Activated CD8-positive, alpha-beta T cell treated with anti-CD3 and anti-CD28 coated beads for 36 hours (primary cell): Measurements from ENCODE around the gene TMEM52B. TPM values are rescaled to one million over a fixed set of nuclear protein-coding genes. Genes with fewer than 3 reads are reported as not detected.
"Not testable (repeated sequence)": the region's sequence is repeated elsewhere in the genome, so short reads cannot be mapped to it uniquely, and the experiment has no call there.

ENCODE experiments used
- ATAC-seq: fragments of 200-7000 bp; cut with Tn5 transposase; one replicate; pipeline ENCODE4 v1.10.0; 2021; ENCODE audit warnings: mild to moderate bottlenecking, moderate library complexity
- CTCF ChIA-PET: fragments of 350-600 bp; sonication (Branson Sonifier 250); formaldehyde crosslinking; loops from one replicate; lab custom pipeline; 2021; ENCODE audit warnings: antibody characterized with exemption; lab: Charles Lee
- POLR2A ChIA-PET: fragments of 350-600 bp; sonication (Branson Sonifier 250); formaldehyde crosslinking; loops from one replicate; lab custom pipeline; 2021; ENCODE audit warnings: antibody characterized with exemption; lab: Charles Lee
- DNase-seq: peaks from one replicate; pipeline ENCODE4 v3.0.0-alpha.2; 2020
- H3K27ac Mint-ChIP-seq: one replicate; pipeline ENCODE4 v1.8.0; 2021; ENCODE audit warnings: mild to moderate bottlenecking, mixed read lengths
- H3K27me3 Mint-ChIP-seq: one replicate; pipeline ENCODE4 v1.8.0; 2021; ENCODE audit warnings: mixed read lengths
- H3K36me3 Mint-ChIP-seq: one replicate; pipeline ENCODE4 v1.8.0; 2021; ENCODE audit warnings: low read depth, mixed read lengths
- H3K4me1 Mint-ChIP-seq: one replicate; pipeline ENCODE4 v1.8.0; 2021; ENCODE audit warnings: low read depth, mixed read lengths
- H3K4me3 Mint-ChIP-seq: one replicate; pipeline ENCODE4 v1.8.0; 2021; ENCODE audit warnings: mild to moderate bottlenecking, moderate library complexity, mixed read lengths
- H3K9me3 Mint-ChIP-seq: one replicate; pipeline ENCODE4 v1.8.0; 2021; ENCODE audit warnings: mixed read lengths
- intact Hi-C: fragments of 100-400 bp; cut with micrococcal nuclease; formaldehyde crosslinking; loops from one replicate; pipeline ENCODE4 v1.10.0; 2022
- total RNA-seq, 2 experiments: library from RNA; stranded (reverse); gene quantifications; one replicate each; pipeline ENCODE4 v1.2.3, GENCODE V29; 2021
- TF ChIP-seq, protein P1 (sequence below): fragments of 200-600 bp; IDR thresholded peaks from one replicate; pipeline ENCODE4 v1.8.0; 2022; ENCODE audit warnings: antibody characterized with exemption, mild to moderate bottlenecking

Gene TMEM52B
- total RNA-seq, 2 experiments from 2014 or later = not detected

GRCh38 chr12:10184261-10184843 is 5.5 kb downstream of the TMEM52B start:
- TF ChIP-seq, protein P1, sequence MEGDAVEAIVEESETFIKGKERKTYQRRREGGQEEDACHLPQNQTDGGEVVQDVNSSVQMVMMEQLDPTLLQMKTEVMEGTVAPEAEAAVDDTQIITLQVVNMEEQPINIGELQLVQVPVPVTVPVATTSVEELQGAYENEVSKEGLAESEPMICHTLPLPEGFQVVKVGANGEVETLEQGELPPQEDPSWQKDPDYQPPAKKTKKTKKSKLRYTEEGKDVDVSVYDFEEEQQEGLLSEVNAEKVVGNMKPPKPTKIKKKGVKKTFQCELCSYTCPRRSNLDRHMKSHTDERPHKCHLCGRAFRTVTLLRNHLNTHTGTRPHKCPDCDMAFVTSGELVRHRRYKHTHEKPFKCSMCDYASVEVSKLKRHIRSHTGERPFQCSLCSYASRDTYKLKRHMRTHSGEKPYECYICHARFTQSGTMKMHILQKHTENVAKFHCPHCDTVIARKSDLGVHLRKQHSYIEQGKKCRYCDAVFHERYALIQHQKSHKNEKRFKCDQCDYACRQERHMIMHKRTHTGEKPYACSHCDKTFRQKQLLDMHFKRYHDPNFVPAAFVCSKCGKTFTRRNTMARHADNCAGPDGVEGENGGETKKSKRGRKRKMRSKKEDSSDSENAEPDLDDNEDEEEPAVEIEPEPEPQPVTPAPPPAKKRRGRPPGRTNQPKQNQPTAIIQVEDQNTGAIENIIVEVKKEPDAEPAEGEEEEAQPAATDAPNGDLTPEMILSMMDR = no peak
- intact Hi-C loops = no loop called here

GRCh38 chr12:10186299-10186698 is 7.5 kb downstream of the TMEM52B start:
- TF ChIP-seq, protein P1 = no peak
- Mint-ChIP-seq H3K36me3 (no peaks in the 10 kb centered on the region), H3K9me3 (no peaks in the 10 kb centered on the region), H3K4me1 (peaks cover 4% of the 10 kb centered on the region), H3K27ac (no peak overlapping the region), H3K4me3 (no peak overlapping the region), H3K27me3 (peaks cover 14% of the 10 kb centered on the region)
- intact Hi-C loops = no loop called here
- CTCF ChIA-PET = interaction anchor here (0.6 kb wide), 1 partner anchor 95 kb away, joined by 4 read pairs; no protein-coding TSS in a partner anchor
- POLR2A ChIA-PET = no interaction called here
- ATAC-seq (no peak), DNase-seq (no peak)

More at GRCh38 chr12:10184261-10184843, 5.5 kb downstream of the TMEM52B start:
- H3K4me1 Mint-ChIP-seq = no peaks in the 10 kb centered on the region
- no peak overlapping the region for H3K4me3 Mint-ChIP-seq
- ChIA-PET POLR2A (no interaction called here), CTCF (interaction anchor here (1.0 to 1.1 kb wide), 2 partner anchors 31 to 385 kb away, joined by 3 to 4 read pairs; no protein-coding TSS in a partner anchor)
- H3K36me3 Mint-ChIP-seq = no peaks in the 10 kb centered on the region
- DNase-seq (no peak), ATAC-seq (no peak)
- H3K27me3 Mint-ChIP-seq = peaks cover 13% of the 10 kb centered on the region
- H3K27ac Mint-ChIP-seq = no peak overlapping the region
- no peaks in the 10 kb centered on the region for H3K9me3 Mint-ChIP-seq

GRCh38 chr12:10186958-10187357 is 8.1 kb downstream of the TMEM52B start:
- intact Hi-C loops, POLR2A ChIA-PET, H3K27ac Mint-ChIP-seq, ATAC-seq, H3K36me3 Mint-ChIP-seq, H3K4me3 Mint-ChIP-seq, DNase-seq, H3K4me1 Mint-ChIP-seq, H3K9me3 Mint-ChIP-seq: not testable (repeated sequence)
- CTCF ChIA-PET = interaction anchor here (1.3 kb wide), 1 partner anchor 34 kb away, joined by 3 read pairs; no protein-coding TSS in a partner anchor
- H3K27me3 Mint-ChIP-seq = peaks cover 17% of the 10 kb centered on the region

GRCh38 chr12:10189653-10190052 is 10.8 kb downstream of the TMEM52B start:
- no peaks in the 10 kb centered on the region for H3K36me3 Mint-ChIP-seq
- DNase-seq = no peak
- H3K4me3 Mint-ChIP-seq = no peak overlapping the region
- H3K9me3 Mint-ChIP-seq = no peaks in the 10 kb centered on the region
- POLR2A ChIA-PET = interaction anchor here (0.7 kb wide), 1 partner anchor 37 kb away, joined by 3 read pairs; no protein-coding TSS in a partner anchor
- CTCF ChIA-PET = interaction anchor here (0.7 to 2.8 kb wide), 5 partner anchors 20 to 349 kb away, joined by 3 to 35 read pairs (median 3); no protein-coding TSS in a partner anchor
- intact Hi-C loops = loop anchor here (2.0 kb wide), 1 partner anchor 37 kb away; no protein-coding TSS in a partner anchor
- no peak for ATAC-seq
- peaks cover 4% of the 10 kb centered on the region for H3K4me1 Mint-ChIP-seq
- peaks cover 18% of the 10 kb centered on the region for H3K27me3 Mint-ChIP-seq
- TF ChIP-seq, protein P1 = no peak
- H3K27ac Mint-ChIP-seq = no peak overlapping the region

DNA sequence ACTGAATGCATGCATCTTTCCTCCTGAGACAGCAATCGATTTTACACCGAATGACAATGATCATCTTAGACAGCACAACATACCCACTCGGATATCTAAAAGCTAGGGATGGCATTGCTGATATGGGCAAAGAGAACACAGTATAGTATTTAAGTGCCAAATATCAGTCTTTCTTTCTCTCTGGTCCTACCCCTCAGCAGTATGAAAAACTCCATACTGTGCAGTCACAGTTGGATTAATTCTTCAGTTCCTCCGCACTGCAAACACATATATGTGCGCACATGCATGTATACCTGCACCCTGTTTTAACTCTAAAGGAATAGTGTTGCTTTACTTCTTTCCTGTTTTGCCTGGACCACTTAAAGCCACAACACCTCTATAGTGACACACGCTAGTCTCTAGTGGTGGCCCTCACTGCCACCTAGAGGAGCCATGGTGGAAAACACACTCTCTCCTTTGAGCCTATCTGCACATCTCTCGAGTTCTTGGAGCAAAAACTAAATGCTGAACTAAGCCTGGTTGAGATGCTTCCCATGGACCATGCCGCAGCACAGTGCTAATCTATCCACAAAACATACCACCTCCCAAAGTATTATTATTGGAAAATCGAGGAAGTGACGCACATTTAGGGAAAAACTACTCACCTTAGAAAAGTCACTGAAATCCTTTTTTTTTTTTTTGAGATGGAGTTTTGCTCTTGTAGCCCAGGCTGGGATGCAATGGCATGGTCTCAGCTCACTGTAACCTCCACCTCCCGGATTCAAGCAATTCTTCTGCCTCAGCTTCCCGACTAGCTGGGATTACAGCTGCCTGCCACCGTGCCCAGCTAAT is 11.9 kb downstream of the TMEM52B start:
- POLR2A ChIA-PET = no interaction called here
- CTCF ChIA-PET = interaction anchor here (0.7 to 2.8 kb wide), 10 partner anchors 14 to 350 kb away, joined by 3 to 35 read pairs (median 4); no protein-coding TSS in a partner anchor

More for the DNA sequence above, 11.9 kb downstream of the TMEM52B start:
- no peaks in the 10 kb centered on the region for H3K36me3 Mint-ChIP-seq
- no peaks in the 10 kb centered on the region for H3K9me3 Mint-ChIP-seq
- TF ChIP-seq, protein P1 = peak; percentile 75
- intact Hi-C loops = loop anchor here (2.0 kb wide), 1 partner anchor 38 kb away; no protein-coding TSS in a partner anchor
- H3K27me3 Mint-ChIP-seq = peaks cover 18% of the 10 kb centered on the region
- no peak overlapping the region for H3K27ac Mint-ChIP-seq
- ATAC-seq (peak; percentile 99), DNase-seq (peak; percentile 73)
- peaks cover 4% of the 10 kb centered on the region for H3K4me1 Mint-ChIP-seq
- no peak overlapping the region for H3K4me3 Mint-ChIP-seq
